GM12878 (cell line): ENCODE results near the gene LRTM1. TPM values are rescaled to one million over a fixed set of nuclear protein-coding genes. Genes with fewer than 3 reads are reported as not detected.

ENCODE experiments used
- ATAC-seq: fragments of 200-7000 bp; cut with Tn5 transposase; 3 replicates; pipeline ENCODE4 v1.9.1; 2020; ENCODE audit warnings: mild to moderate bottlenecking, moderate library complexity
- BruUV-seq: library from RNA; stranded (reverse); fragments of 400-500 nt; replicated peaks from 2 replicates; lab custom pipeline; 2021; lab: Mats Ljungman, UMichigan
- CTCF ChIA-PET: fragments of 300-600 bp; sonication (Branson Sonifier 250); formaldehyde crosslinking; extraction: SDS; loops from one replicate; lab custom pipeline; 2021; ENCODE audit warnings: inconsistent platforms; lab: Yijun Ruan, JAX
- POLR2A ChIA-PET: fragments of 350-600 bp; formaldehyde crosslinking; extraction: SDS; loops from one replicate; lab custom pipeline; 2021; ENCODE audit warnings: inconsistent platforms; lab: Charles Lee
- RAD21 ChIA-PET: fragments of 300-600 bp; sonication (Branson Sonifier 250); formaldehyde crosslinking; loops from one replicate; lab custom pipeline; 2023; ENCODE audit warnings: antibody characterized with exemption; ENCODE audit not compliant: unreplicated experiment; lab: Charles Lee
- SMC1A ChIA-PET: fragments of 300-600 bp; sonication (Branson Sonifier 250); formaldehyde crosslinking; loops from one replicate; lab custom pipeline; 2023; ENCODE audit not compliant: unreplicated experiment, uncharacterized antibody; lab: Charles Lee
- DNase-seq: peaks from one replicate; pipeline ENCODE4 v3.0.0-alpha.2; 2011; ENCODE audit warnings: low read depth, low spot score
- FAIRE-seq: peaks from 3 replicates; lab custom pipeline; 2011; peaks lifted over from hg19 to GRCh38; lab: Jason Lieb, UNC
- H2AFZ ChIP-seq: 2 replicates; pipeline ENCODE4 v1.6.0; 2011; ENCODE audit warnings: low read depth, low read length, control low read depth; ENCODE audit not compliant: control insufficient read depth
- H3K27ac ChIP-seq: 2 replicates; pipeline ENCODE4 v1.5.1; 2011; ENCODE audit warnings: control low read depth; ENCODE audit not compliant: control insufficient read depth, insufficient read depth
- H3K27me3 ChIP-seq, 2 experiments: replicated peaks in 1 of 2; 2 replicates each; pipeline versions ENCODE4 v1.6.0 to v1.6.1; 2011; ENCODE audit warnings: low read length in 1 of 2; ENCODE audit not compliant: control insufficient read depth in 2 of 2, insufficient read depth in 2 of 2
- H3K36me3 ChIP-seq, 2 experiments: 2 replicates each; pipeline ENCODE4 v1.5.1; 2011; ENCODE audit warnings: low read length in 1 of 2; ENCODE audit not compliant: control insufficient read depth in 2 of 2, insufficient read depth in 2 of 2
- H3K4me1 ChIP-seq: 2 replicates; pipeline ENCODE4 v1.6.1; 2011; ENCODE audit warnings: mild to moderate bottlenecking, low read length, moderate library complexity, mixed read lengths; ENCODE audit not compliant: control insufficient read depth, insufficient read depth
- H3K4me2 ChIP-seq: 2 replicates; pipeline ENCODE4 v1.6.0; 2011; ENCODE audit warnings: control low read depth; ENCODE audit not compliant: control insufficient read depth, insufficient read depth
- H3K4me3 ChIP-seq: fragments of 200-600 bp; sonication (generic); 2 replicates; pipeline ENCODE4 v1.5.1; 2016
- H3K79me2 ChIP-seq: 2 replicates; pipeline ENCODE4 v1.6.0; 2011; ENCODE audit warnings: low read length; ENCODE audit not compliant: control insufficient read depth, insufficient read depth
- H3K9ac ChIP-seq: 2 replicates; pipeline ENCODE4 v1.8.0; 2011; ENCODE audit warnings: low read length, control low read depth, mixed read lengths; ENCODE audit not compliant: control insufficient read depth, insufficient read depth
- H3K9me3 ChIP-seq: replicated peaks from 3 replicates; pipeline ENCODE4 v1.5.1; 2011; ENCODE audit warnings: mild to moderate bottlenecking, low read length; ENCODE audit not compliant: control insufficient read depth, insufficient read depth
- H4K20me1 ChIP-seq: 2 replicates; pipeline ENCODE4 v1.6.0; 2011; ENCODE audit not compliant: control insufficient read depth, insufficient read depth
- EGR1 ChIP-seq, 2 experiments: IDR thresholded peaks; 1 replicate in 1 of 2; 2 replicates in 1 of 2; pipeline ENCODE4 v1.6.1; 2011 to 2012; ENCODE audit warnings: low read depth in 2 of 2, low read length in 2 of 2, borderline replicate concordance in 1 of 2, mild to moderate bottlenecking in 1 of 2, moderate library complexity in 1 of 2
- MEF2A ChIP-seq: IDR thresholded peaks from 2 replicates; pipeline ENCODE4 v1.6.1; 2011; ENCODE audit warnings: low read depth, mild to moderate bottlenecking, low read length, moderate library complexity; ENCODE audit not compliant: insufficient read depth
- NFYA ChIP-seq: IDR thresholded peaks from 2 replicates; pipeline ENCODE4 v1.6.1; 2011; ENCODE audit warnings: low read depth, mild to moderate bottlenecking, low read length, improper control_type of control experiment, borderline replicate concordance
- POLR2A ChIP-seq: IDR thresholded peaks from 2 replicates; pipeline ENCODE4 v1.6.1; 2011; ENCODE audit warnings: low read depth, mild to moderate bottlenecking, low read length
- SMAD5 ChIP-seq: IDR thresholded peaks from 2 replicates; pipeline ENCODE4 v1.6.1; 2016; ENCODE audit warnings: antibody characterized with exemption, low read depth
- SP1 ChIP-seq: IDR thresholded peaks from one replicate; pipeline ENCODE4 v1.6.1; 2011; ENCODE audit warnings: low read depth, low read length
- ZNF24 ChIP-seq: fragments of 450-650 bp; IDR thresholded peaks from 2 replicates; pipeline ENCODE4 v1.6.1; 2017; ENCODE audit warnings: antibody characterized with exemption, mild to moderate bottlenecking
- WGBS: methylation state at CpG from one replicate; pipeline ENCODE4 v1.1.6; 2016; ENCODE audit warnings: low lambda C conversion rate; ENCODE audit not compliant: insufficient replicate concordance, insufficient coverage; ENCODE audit errors: missing lambda C conversion rate; 5-methylcytosine and 5-hydroxymethylcytosine counted together
- in situ Hi-C: fragments of 300-500 bp; cut with MboI; formaldehyde crosslinking; loops from 9 replicates; pipeline ENCODE4 v1.14.3; 2018; ENCODE audit warnings: mixed read lengths
- intact Hi-C: fragments of 100-400 bp; cut with micrococcal nuclease; formaldehyde crosslinking; loops from one replicate; pipeline ENCODE4 v1.14.2; 2022; ENCODE audit not compliant: unreplicated experiment
- polyA plus RNA-seq, 11 experiments: library from polyadenylated mRNA; depleted of rRNA in 4 of 11; unstranded in 6 of 11; stranded (reverse) in 5 of 11; fragments of >200 nt; fragmentation: Nextera tagmentation in 4 of 11; fragmentation: Illumina TruSeq in 1 of 11; extraction: Ambion mirVana in 4 of 11; extraction: Trizol in 1 of 11; gene quantifications; 1 replicate in 1 of 11; 2 replicates in 10 of 11; pipeline versions ENCODE4 v1.2.1 to v1.2.3, GENCODE V29; 2011 to 2016; ENCODE audit warnings: inconsistent platforms in 2 of 11, missing spikeins in 2 of 11, low read depth in 1 of 11
- total RNA-seq, 4 experiments: library from RNA; depleted of rRNA in 3 of 4; stranded (reverse); fragments of >200 nt in 3 of 4; fragmentation: Illumina TruSeq in 1 of 4; extraction: Trizol in 1 of 4; gene quantifications; 2 replicates each; pipeline versions ENCODE4 v1.2.1 to v1.2.3, GENCODE V29; 2013 to 2021
- TF ChIP-seq, protein P1 (sequence below): IDR thresholded peaks from 2 replicates; pipeline ENCODE4 v1.6.1; 2012; ENCODE audit warnings: low read depth, low read length, improper control_type of control experiment

The LRTM1 gene
- total and polyA plus RNA-seq, 10 of the 15 experiments (the other 5 are each of a cell fraction or from before 2014, with no cell fraction given): 0.08 TPM; not detected in 9

DNA sequence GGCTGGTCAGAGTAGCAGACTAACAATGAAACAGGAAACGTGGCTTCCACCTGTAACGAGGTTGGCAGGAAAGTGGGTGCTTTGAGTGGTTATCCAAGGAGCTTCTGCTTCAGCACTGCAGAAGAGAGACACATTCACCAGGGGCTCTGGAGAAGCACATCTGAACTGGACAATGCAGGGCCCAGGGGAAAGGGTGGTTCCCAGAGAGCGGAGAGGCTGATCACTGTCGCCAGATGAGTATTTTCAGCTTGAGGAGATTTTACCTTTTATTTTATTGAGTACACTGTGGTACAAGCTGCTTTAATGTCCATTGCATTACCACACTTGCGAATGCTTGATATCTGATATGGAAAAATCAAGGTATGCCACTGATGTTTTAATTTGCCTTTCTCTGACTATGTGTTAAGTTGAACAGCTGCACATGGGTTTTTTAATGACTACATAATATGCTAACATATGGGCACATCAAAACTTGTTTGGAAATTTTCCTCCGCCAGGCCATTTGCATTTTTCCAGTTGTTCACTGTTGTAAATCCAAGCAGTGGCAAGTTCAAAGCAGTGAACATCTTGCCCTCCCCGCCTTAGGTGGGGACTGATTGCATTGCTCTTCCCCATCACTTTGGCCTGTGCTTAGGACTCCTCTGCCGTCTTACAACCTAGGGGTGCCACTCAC lies 52.1 kb downstream of the LRTM1 start (continued):
- TF ChIP-seq POLR2A (no peak), SMAD5 (no peak), MEF2A (no peak)

DNA sequence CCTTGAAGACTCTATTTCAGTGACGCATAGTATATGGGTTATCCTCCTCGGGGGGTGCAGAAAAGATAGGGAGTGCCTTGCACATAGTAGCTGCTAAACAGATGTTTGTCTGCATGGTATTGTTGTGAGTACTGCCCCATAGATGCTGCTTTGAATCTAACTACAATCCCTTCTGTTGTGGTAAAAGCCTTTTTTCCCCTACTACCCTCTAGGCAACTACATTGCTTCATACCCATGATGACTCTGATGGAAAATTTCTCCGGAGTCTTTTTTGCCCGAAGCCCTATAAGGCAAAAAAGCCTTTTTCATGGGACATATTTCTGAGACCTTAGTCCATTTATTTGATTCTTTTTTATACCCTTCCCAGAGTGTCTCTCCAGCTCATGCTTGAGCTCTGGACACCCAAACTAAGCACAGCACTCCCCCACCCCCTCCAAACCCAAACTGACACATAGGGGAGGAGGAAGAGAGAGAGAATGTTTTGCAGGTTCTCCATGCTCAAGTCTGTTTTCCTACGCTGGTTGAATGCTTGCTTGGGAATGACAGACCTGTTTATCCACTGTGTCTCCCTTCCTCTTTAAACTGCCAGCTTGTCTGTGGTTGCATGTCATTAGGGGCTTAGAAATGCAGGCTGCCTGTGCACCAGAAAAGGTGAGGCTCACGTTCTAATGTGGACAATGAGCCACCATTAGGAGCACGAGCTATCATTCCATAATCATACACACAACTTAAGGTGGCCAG lies 52.9 kb downstream of the LRTM1 start:
- H3K36me3 ChIP-seq: no peaks in the 10 kb centered on the region
- WGBS: 18% methylated on average over 7 of the region's 7 CpGs
- TF ChIP-seq SP1 (no peak), ZNF24 (no peak), EGR1 (IDR thresholded peaks at IDR 0.05; ENCODE audit: borderline replicate concordance in 1 of 2, low read depth in 2 of 2, low read length in 2 of 2) (no peak), NFYA (no peak)
- TF ChIP-seq, protein P1, sequence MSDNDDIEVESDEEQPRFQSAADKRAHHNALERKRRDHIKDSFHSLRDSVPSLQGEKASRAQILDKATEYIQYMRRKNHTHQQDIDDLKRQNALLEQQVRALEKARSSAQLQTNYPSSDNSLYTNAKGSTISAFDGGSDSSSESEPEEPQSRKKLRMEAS: no peak
- intact Hi-C loops: no loop called here
- no peaks in the 10 kb centered on the region for H3K9me3 ChIP-seq
- H3K27ac ChIP-seq: no peak overlapping the region
- DNase-seq (no peak), ATAC-seq (no peak), FAIRE-seq (no peak)
- ChIA-PET RAD21 (no interaction called here), SMC1A (interaction anchor here (1.1 kb wide), 2 partner anchors 11 to 23 kb away, joined by 3 read pairs; no protein-coding TSS in a partner anchor), POLR2A (no interaction called here), CTCF (interaction anchor here (0.6 kb wide), 1 partner anchor 299 kb away, joined by 4 read pairs; no protein-coding TSS in a partner anchor)
- H3K4me2 ChIP-seq: no peak overlapping the region
- no peak overlapping the region for H2AFZ ChIP-seq
- no TSS peak for BruUV-seq
- H3K4me3 ChIP-seq: no peak overlapping the region
- no peak overlapping the region for H3K9ac ChIP-seq
- no peaks in the 10 kb centered on the region for H3K79me2 ChIP-seq
- H4K20me1 ChIP-seq: no peaks in the 10 kb centered on the region
- 0 out of 4 replicates have a peak, but pooled peaks cover 0 to 2% of the 10 kb centered on the region in 2 experiments for H3K27me3 ChIP-seq
- H3K4me1 ChIP-seq: no peaks in the 10 kb centered on the region
- in situ Hi-C loops: no loop called here
